IPS-18a (cell line): Measurements from ENCODE around the gene HIF3A.

Experiments
- H3K27ac ChIP-seq: one replicate; pipeline ENCODE4 v1.5.1; 2013; ENCODE audit warnings: low read length
- H3K27me3 ChIP-seq: one replicate; pipeline ENCODE4 v1.6.1; 2013; ENCODE audit warnings: mild to moderate bottlenecking, low read length; ENCODE audit not compliant: control insufficient read depth, insufficient read depth
- H3K36me3 ChIP-seq: one replicate; pipeline ENCODE4 v1.6.1; 2013; ENCODE audit warnings: low read depth, low read length; ENCODE audit not compliant: control insufficient read depth
- H3K4me1 ChIP-seq: one replicate; pipeline ENCODE4 v1.6.1; 2013; ENCODE audit warnings: low read depth, low read length; ENCODE audit not compliant: control insufficient read depth
- H3K4me3 ChIP-seq: one replicate; pipeline ENCODE4 v1.5.1; 2013; ENCODE audit warnings: low read length
- H3K9ac ChIP-seq: one replicate; pipeline ENCODE4 v1.6.1; 2013; ENCODE audit warnings: mild to moderate bottlenecking, low read length, moderate library complexity
- H3K9me3 ChIP-seq: one replicate; pipeline ENCODE4 v1.6.1; 2013; ENCODE audit warnings: low read depth, low read length; ENCODE audit not compliant: control insufficient read depth

HIF3A gene

GRCh38 chr19:46390866-46391265 lies 94.0 kb downstream of the HIF3A start:
- H3K36me3 ChIP-seq, result peaks cover 44% of the 10 kb centered on the region
- H3K27me3 ChIP-seq, result no peaks in the 10 kb centered on the region
- no peaks in the 10 kb centered on the region for H3K9me3 ChIP-seq
- H3K4me1 ChIP-seq, result no peaks in the 10 kb centered on the region
- no peak overlapping the region for H3K27ac ChIP-seq
- no peak overlapping the region for H3K4me3 ChIP-seq
- H3K9ac ChIP-seq, result no peak overlapping the region

- H3K4me1 ChIP-seq, result no peaks in the 10 kb centered on the region
- no peak overlapping the region for H3K4me3 ChIP-seq
- H3K9ac ChIP-seq, result no peak overlapping the region
- H3K27ac ChIP-seq, result no peak overlapping the region
- no peaks in the 10 kb centered on the region for H3K9me3 ChIP-seq
- H3K27me3 ChIP-seq, result no peaks in the 10 kb centered on the region
- H3K36me3 ChIP-seq, result peaks cover 41% of the 10 kb centered on the region
These were observed 94.7 kb downstream of the HIF3A start for GRCh38 chr19:46391296-46392251.

- Histone ChIP-seq H3K4me1 (no peaks in the 10 kb centered on the region), H3K36me3 (peaks cover 34% of the 10 kb centered on the region), H3K27ac (no peak overlapping the region), H3K9me3 (no peaks in the 10 kb centered on the region), H3K4me3 (no peak overlapping the region), H3K27me3 (no peaks in the 10 kb centered on the region), H3K9ac (no peak overlapping the region)
These were observed 95.5 kb downstream of the HIF3A start for GRCh38 chr19:46392252-46392801.

- Histone ChIP-seq H3K9me3 (no peaks in the 10 kb centered on the region), H3K27me3 (no peaks in the 10 kb centered on the region), H3K27ac (no peak overlapping the region), H3K4me1 (no peaks in the 10 kb centered on the region), H3K4me3 (no peak overlapping the region), H3K36me3 (peaks cover 29% of the 10 kb centered on the region), H3K9ac (no peak overlapping the region)
These were observed 96.0 kb downstream of the HIF3A start for GRCh38 chr19:46392837-46393236.
